GM12873 (cell line): ENCODE data around the gene TMEM179.

Source experiments
- CTCF ChIP-seq: IDR thresholded peaks from 2 replicates; pipeline ENCODE4 v1.5.1; 2012; ENCODE audit warnings: low read depth, mild to moderate bottlenecking, moderate library complexity, low read length, control low read depth; ENCODE audit not compliant: insufficient read depth; ENCODE audit errors: missing control alignments

Gene TMEM179

GRCh38 chr14:104591506-104592291, 12.9 kb downstream of the TMEM179 start:
- TF ChIP-seq CTCF = no peak

DNA sequence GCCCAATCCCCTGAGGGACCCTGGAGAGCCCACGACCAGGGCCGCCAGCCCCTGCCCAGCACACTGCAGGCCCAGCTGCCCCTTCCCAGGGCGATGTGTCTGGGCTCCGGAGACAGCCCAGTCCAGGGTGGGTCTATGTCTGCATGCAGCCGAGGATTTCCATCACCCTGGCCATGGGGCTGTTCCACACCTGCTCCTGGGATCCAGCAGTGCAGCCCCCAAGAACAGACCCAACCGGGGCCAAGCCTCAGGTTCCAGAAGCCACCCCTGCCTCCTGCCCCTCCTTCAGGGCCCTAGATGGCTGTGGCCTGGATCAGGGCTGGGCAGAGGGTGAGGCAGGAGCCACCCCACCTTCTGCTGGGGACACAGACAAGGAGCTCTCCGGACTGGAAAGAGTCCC, 13.5 kb downstream of the TMEM179 start:
- TF ChIP-seq CTCF = no peak

DNA sequence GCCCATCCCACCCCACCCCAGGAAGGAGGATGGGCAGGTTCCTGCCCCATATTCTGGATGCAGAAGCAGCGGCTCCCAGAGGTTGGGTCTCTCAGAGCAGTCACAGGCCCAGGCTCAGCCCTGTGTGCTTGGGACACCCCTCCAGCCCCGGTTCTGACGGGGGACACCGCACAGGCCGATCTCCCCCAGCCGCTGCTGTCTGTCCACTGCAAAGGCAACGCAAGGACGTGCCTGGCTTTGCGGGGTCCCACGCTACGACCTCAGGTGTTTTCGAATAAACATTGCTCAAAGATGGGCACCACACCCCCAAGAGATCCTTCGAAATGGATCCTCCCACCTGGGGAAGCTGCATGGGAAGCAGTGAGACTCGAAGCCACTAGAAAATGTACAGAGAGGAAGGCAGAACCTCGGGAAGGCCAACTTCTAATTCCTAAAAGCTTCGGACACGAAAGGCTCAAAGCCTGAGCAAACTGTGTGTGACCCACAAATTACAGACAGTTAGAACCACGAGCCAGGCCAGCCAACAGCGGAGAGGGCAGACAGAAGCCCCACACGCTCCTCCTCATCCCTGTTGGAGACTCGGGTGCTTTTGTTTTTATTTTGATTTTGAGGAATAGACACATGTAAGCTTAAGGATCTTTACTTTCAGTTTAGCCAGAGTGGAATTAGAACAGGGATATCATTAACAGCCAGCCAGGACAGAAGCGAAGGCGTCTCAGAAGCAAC, 14.2 kb downstream of the TMEM179 start:
- no peak for TF ChIP-seq CTCF

DNA sequence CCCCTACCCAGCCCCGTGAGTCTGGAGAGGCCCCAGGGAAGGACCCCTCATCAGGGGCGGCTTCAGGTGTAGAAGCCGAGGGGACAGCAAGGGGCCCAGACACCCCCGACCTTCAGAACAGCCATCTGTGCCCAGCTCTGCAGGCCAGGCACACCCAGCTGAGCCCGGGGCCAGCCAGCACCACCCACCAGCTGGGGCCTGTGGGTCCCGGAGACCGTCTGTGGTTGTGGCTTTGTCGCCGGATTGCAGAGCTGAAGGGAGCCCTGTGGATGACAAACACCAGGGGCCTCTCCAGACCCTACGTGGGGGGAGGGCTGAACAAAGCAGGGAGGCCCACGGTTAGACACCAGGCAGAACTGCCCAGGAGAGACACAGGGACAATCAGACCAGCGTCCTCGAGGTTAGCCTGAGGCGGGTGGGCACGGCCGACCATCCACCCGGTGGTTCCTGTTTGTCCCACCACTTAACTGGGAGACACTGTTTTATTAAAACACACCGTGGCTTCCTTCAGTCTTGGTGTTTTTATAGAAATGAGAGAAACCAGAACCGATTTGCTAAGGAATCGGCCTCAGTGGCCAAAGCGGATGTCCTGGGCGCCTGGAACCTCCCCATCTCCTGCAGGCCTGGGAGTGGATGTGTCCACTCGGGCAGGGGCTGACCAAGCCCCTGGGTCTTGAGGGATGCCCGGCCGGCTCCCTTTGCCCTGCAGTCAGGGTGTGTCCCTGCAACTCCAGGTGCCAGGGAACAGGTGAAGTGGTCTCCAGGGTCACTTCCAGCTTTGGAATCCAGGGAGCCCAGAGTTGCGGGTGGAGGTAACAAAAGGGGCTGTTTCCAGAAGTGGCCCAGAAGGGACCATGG, 15.0 kb downstream of the TMEM179 start:
- no peak for TF ChIP-seq CTCF

DNA sequence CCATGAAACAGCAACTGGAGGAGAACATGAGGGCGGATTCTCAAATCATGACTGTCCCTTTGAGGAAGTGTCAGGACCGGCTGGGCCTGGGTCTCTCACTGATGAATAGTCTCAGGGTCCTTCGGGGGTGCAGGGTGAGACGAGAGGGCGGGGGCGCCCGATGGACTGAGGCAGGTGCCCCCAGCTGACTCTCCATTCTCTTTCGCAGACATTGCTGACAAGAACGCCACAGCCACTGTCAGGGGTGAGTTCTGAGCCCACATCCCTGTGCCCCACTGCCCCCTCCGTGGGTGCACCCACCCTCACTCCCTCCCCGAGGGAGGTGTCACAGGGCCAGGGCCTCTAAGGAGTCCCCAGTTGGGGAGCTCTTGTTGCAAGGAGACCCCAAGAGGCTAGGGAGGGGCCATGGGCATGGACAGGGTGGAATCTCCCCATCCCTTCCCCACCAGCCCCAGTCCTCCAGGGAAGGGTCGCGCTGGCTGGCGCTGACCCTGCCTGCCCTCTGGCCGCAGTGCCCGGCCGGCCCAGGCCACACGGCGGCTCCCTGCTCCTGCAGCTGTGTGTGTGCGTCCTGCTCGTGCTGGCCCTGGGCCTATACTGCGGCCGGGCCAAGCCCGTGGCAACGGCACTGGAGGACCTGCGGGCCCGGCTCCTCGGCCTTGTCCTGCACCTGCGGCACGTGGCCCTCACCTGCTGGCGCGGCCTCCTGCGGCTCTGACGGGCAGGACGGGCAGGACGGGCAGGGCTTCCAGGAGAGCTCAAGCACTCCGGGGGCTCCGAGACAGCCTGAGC, 16.3 kb downstream of the TMEM179 start:
- TF ChIP-seq CTCF = no peak

DNA sequence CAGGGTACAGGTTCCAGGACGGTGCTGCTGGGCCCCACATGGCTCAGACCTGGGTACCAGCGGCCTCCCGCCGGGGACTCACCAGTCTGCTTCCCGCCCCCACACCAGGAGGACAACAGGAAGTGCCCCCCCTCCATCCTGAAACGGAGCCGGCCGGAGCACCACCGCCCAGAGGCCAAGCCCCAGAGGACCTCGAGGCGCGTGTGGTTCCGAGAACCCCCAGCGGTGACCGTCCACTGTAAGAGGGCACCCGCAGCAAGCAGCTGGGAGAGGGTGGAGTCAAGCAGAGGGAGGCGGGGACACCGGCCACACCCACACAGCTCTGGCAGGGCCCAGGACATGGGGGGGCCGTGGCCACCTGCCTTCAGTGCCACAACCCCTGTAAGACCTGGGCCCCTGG, 16.9 kb downstream of the TMEM179 start:
- TF ChIP-seq CTCF = no peak
